ENCODE data around the gene PAK1. TPM values are rescaled to one million over a fixed set of nuclear protein-coding genes. Genes with fewer than 3 reads are reported as not detected.
A peak's percentile ranks its signal among the peaks of the same experiment; 100 is the strongest.

The PAK1 gene
- total and polyA plus RNA-seq, 7 experiments from 2014 or later, result 15.5 to 67.2 (median 23.2) TPM

DNA sequence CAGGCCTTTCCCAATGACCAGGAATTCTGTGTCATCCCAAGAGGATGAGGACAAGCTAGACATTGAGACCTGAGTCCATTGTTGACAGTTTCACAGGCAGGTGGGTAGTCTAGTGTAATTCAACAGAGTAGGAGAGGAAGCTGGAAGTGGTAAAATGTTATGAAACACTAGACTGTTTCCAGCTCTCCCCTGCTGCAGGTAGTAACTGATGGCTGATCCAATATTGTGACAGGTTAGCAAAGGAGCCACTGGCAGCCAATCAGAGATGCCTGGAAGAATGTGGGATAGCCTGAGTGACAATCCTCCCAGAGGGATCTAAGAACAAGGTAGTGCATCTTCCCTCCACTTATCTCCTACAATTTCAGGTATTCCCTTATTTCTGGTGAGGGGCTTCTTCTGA is 161.8 kb downstream of the PAK1 start:
- no peaks in the 10 kb centered on the region for H3K36me3 ChIP-seq (ENCODE audit: control insufficient read depth in 2 of 3, insufficient read depth in 3 of 3, low read length in 3 of 3)
- Mint-ChIP-seq H3K36me3 (no peaks in the 10 kb centered on the region), H3K27ac (peak overlapping the region in 1 of 9 donors; percentile 15), H3K4me3 (no peak overlapping the region), H3K27me3 (peaks cover 0 to 12% (median 4%) of the 10 kb centered on the region in 5 donors), H3K9me3 (no peaks in the 10 kb centered on the region), H3K4me1 (no peaks in the 10 kb centered on the region)
- DNase-seq (no peak), ATAC-seq (no peak)
- H3K27ac ChIP-seq (ENCODE audit: low read depth, low read length), result no peak overlapping the region
- no peaks in the 10 kb centered on the region for H3K27me3 ChIP-seq (ENCODE audit: control insufficient read depth in 2 of 2, insufficient read depth in 2 of 2, low read length in 2 of 2)
- no peaks in the 10 kb centered on the region for H3K4me1 ChIP-seq (ENCODE audit: control insufficient read depth in 2 of 2, insufficient read depth in 2 of 2, low read length in 2 of 2)
- ChIA-PET POLR2A (no interaction called here), CTCF (no interaction called here)
- H3K4me3 ChIP-seq (ENCODE audit: low read length), result no peak overlapping the region
- no peaks in the 10 kb centered on the region for H3K9me3 ChIP-seq (ENCODE audit: control insufficient read depth in 2 of 3, low read length in 3 of 3)
- intact Hi-C loops (cut with micrococcal nuclease), result no loop called here

DNA sequence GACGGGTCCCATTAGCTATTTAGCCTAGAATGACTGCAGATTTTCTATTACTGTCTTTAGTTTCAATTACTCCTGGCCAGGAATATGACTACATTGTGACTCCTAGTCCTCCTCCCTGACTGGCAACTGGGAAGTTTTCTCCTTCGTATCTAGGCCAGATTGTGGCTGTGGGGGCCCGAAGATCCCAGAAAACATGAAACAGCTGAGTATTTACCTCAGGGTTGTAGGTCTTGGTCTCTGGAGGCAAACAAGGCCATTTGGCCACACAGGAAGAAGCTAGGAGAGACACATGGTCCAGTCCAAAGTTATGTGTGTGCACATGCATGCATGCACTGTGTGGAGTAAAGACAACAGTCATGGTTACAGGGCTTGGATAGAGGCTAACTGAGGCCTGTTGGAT is 162.2 kb downstream of the PAK1 start:
- H3K27me3 ChIP-seq (ENCODE audit: control insufficient read depth in 2 of 2, insufficient read depth in 2 of 2, low read length in 2 of 2), result no peaks in the 10 kb centered on the region
- Mint-ChIP-seq H3K9me3 (no peaks in the 10 kb centered on the region), H3K36me3 (no peaks in the 10 kb centered on the region), H3K4me1 (no peaks in the 10 kb centered on the region), H3K4me3 (no peak overlapping the region), H3K27ac (peak overlapping the region in 1 of 9 donors; percentile 7), H3K27me3 (peaks cover 0 to 12% (median 4%) of the 10 kb centered on the region in 5 donors)
- H3K4me1 ChIP-seq (ENCODE audit: control insufficient read depth in 2 of 2, insufficient read depth in 2 of 2, low read length in 2 of 2), result no peaks in the 10 kb centered on the region
- POLR2A ChIA-PET, result no interaction called here
- DNase-seq (no peak), ATAC-seq (no peak)
- no peaks in the 10 kb centered on the region for H3K36me3 ChIP-seq (ENCODE audit: control insufficient read depth in 2 of 3, insufficient read depth in 3 of 3, low read length in 3 of 3)
- intact Hi-C loops (cut with micrococcal nuclease), result no loop called here
- CTCF ChIA-PET, result no interaction called here
- H3K9me3 ChIP-seq (ENCODE audit: control insufficient read depth in 2 of 3, low read length in 3 of 3), result no peaks in the 10 kb centered on the region
- no peak overlapping the region for H3K27ac ChIP-seq (ENCODE audit: low read depth, low read length)
- H3K4me3 ChIP-seq (ENCODE audit: low read length), result no peak overlapping the region

DNA sequence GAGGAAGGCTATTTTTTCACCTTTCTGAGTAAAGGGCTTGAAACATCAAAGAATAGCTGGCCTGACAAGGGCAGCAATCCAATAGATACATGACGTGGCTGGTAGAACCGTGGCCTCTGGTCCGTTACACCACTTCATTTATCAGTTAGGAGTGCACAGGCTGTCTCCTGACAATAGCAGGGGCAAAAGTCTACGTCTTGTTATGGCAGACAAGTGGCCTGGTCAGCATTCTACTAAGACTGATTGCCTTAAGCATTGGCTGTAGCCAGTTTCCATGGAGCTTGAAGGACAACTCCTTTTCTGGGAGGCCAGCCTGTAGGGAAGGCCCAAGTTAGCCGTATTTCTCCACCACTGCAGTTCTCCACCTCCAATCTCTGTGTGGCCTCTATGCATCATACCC is 163.2 kb downstream of the PAK1 start:
- ChIA-PET POLR2A (interaction anchor here (0.6 kb wide), 1 partner anchor 14 kb away, joined by 3 read pairs; no protein-coding TSS in a partner anchor), CTCF (no interaction called here)
- no peak overlapping the region for H3K27ac Mint-ChIP-seq
- no peak for ATAC-seq
- no peaks in the 10 kb centered on the region for H3K36me3 ChIP-seq (ENCODE audit: control insufficient read depth in 2 of 3, insufficient read depth in 3 of 3, low read length in 3 of 3)
- no peaks in the 10 kb centered on the region for H3K4me1 Mint-ChIP-seq
- DNase-seq, result no peak
- no peak overlapping the region for H3K4me3 ChIP-seq (ENCODE audit: low read length)
- no peaks in the 10 kb centered on the region for H3K9me3 Mint-ChIP-seq
- H3K27me3 Mint-ChIP-seq, result peaks cover 0 to 9% (median 4%) of the 10 kb centered on the region in 5 donors
- intact Hi-C loops (cut with micrococcal nuclease), result no loop called here
- H3K9me3 ChIP-seq (ENCODE audit: control insufficient read depth in 2 of 3, low read length in 3 of 3), result no peaks in the 10 kb centered on the region
- H3K27ac ChIP-seq (ENCODE audit: low read depth, low read length), result no peak overlapping the region
- H3K36me3 Mint-ChIP-seq, result no peaks in the 10 kb centered on the region
- no peaks in the 10 kb centered on the region for H3K27me3 ChIP-seq (ENCODE audit: control insufficient read depth in 2 of 2, insufficient read depth in 2 of 2, low read length in 2 of 2)
- no peak overlapping the region for H3K4me3 Mint-ChIP-seq
- H3K4me1 ChIP-seq (ENCODE audit: control insufficient read depth in 2 of 2, insufficient read depth in 2 of 2, low read length in 2 of 2), result no peaks in the 10 kb centered on the region

DNA sequence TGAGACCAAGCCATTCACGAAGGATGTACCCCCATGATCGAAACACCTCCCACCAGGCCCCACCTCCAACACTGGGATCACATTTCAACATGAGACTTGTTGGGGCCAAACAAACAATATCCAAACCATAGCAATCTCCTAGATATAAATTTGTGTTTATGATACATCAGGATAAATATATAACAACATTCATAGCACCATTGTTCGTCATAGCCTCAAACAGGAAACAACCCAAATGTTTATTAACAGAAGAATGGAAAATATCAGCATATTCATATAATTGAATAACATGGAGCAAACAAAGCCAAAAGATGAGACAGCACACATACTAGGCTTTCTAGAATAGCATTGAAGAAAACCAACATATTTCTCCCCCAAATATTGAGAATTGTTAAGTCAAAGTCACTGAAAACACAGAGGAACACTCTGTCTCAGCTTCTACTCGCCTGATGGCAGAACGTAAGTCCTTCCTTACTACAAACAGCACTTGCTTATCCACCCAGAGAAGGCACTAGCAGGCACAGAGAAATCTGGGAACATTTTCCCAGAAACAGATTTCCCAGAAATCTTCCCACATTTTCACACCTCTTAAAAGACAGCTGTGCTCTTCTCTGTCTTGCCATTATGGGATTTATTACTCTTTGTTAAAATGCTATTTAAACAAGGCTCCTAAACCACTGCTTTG is 164.4 kb downstream of the PAK1 start:
- DNase-seq, result no peak
- H3K4me3 ChIP-seq (ENCODE audit: low read length), result no peak overlapping the region
- POLR2A ChIA-PET, result no interaction called here
- Mint-ChIP-seq H3K27ac (no peak overlapping the region), H3K4me1 (no peaks in the 10 kb centered on the region), H3K36me3 (no peaks in the 10 kb centered on the region), H3K9me3 (no peaks in the 10 kb centered on the region), H3K27me3 (peaks cover 0 to 4% (median 4%) of the 10 kb centered on the region in 5 donors), H3K4me3 (no peak overlapping the region)
- ATAC-seq, result no peak
- H3K27ac ChIP-seq (ENCODE audit: low read depth, low read length), result no peak overlapping the region
- no peaks in the 10 kb centered on the region for H3K4me1 ChIP-seq (ENCODE audit: control insufficient read depth in 2 of 2, insufficient read depth in 2 of 2, low read length in 2 of 2)
- H3K27me3 ChIP-seq (ENCODE audit: control insufficient read depth in 2 of 2, insufficient read depth in 2 of 2, low read length in 2 of 2), result no peaks in the 10 kb centered on the region
- CTCF ChIA-PET, result no interaction called here
- H3K9me3 ChIP-seq (ENCODE audit: control insufficient read depth in 2 of 3, low read length in 3 of 3), result no peaks in the 10 kb centered on the region
- H3K36me3 ChIP-seq (ENCODE audit: control insufficient read depth in 2 of 3, insufficient read depth in 3 of 3, low read length in 3 of 3), result no peaks in the 10 kb centered on the region
- intact Hi-C loops (cut with micrococcal nuclease), result no loop called here

DNA sequence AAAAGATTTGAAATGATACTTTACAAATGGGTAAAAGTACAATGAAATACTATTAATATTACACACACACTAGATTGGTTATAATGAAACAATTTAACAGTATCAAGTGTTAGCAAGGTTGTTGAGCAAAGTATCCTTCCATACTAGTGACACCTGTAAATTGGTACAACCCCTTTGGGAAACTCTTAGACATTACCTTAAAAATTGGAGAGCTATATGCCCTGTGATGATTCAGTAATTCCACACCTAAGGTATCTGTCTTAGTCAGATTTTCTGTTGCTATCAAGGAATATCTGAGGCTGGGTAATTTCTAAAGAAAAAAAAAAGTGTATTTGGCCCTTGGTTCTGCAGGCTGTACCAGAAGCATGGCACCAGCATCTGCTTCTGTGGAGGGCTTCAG is 165.1 kb downstream of the PAK1 start:
- H3K27ac ChIP-seq (ENCODE audit: low read depth, low read length), result no peak overlapping the region

DNA sequence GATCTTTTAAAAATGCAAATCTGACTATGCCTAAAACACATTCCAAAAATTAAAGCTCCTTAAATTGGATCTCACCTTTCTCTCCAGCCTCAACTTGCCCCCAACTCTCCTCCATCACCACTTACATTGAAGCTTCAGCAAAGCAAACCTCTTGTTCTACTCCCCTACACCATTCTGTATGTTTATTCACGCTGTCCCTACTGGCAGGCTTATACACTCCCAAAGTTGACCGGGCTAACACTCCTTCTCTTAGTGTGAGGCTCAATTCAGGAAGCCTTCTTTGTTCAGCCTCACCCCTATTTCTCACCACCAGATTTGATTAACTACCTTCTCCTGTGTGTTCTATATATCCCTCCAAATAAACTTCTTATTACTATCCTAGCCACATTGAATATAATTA is 170.6 kb downstream of the PAK1 start:
- Histone ChIP-seq H3K9me3 (ENCODE audit: control insufficient read depth in 2 of 3, low read length in 3 of 3) (no peaks in the 10 kb centered on the region), H3K36me3 (ENCODE audit: control insufficient read depth in 2 of 3, insufficient read depth in 3 of 3, low read length in 3 of 3) (no peaks in the 10 kb centered on the region), H3K4me3 (ENCODE audit: low read length) (no peak overlapping the region), H3K4me1 (ENCODE audit: control insufficient read depth in 2 of 2, insufficient read depth in 2 of 2, low read length in 2 of 2) (no peaks in the 10 kb centered on the region), H3K27ac (ENCODE audit: low read depth, low read length) (no peak overlapping the region), H3K27me3 (ENCODE audit: control insufficient read depth in 2 of 2, insufficient read depth in 2 of 2, low read length in 2 of 2) (no peaks in the 10 kb centered on the region)
- intact Hi-C loops (cut with micrococcal nuclease), result no loop called here
- ATAC-seq, result no peak
- CTCF ChIA-PET, result no interaction called here
- Mint-ChIP-seq H3K27ac (no peak overlapping the region), H3K4me3 (no peak overlapping the region), H3K27me3 (peaks cover 0 to 3% (median 0%) of the 10 kb centered on the region in 5 donors), H3K36me3 (no peaks in the 10 kb centered on the region), H3K4me1 (no peaks in the 10 kb centered on the region), H3K9me3 (no peaks in the 10 kb centered on the region)
- DNase-seq, result no peak
- POLR2A ChIA-PET, result no interaction called here

More for the DNA sequence above, 165.1 kb downstream of the PAK1 start:
- Mint-ChIP-seq H3K36me3 (no peaks in the 10 kb centered on the region), H3K4me3 (no peak overlapping the region), H3K27me3 (peaks cover 0 to 4% (median 4%) of the 10 kb centered on the region in 5 donors), H3K27ac (no peak overlapping the region), H3K4me1 (no peaks in the 10 kb centered on the region), H3K9me3 (no peaks in the 10 kb centered on the region)
- DNase-seq (no peak), ATAC-seq (no peak)
- no peaks in the 10 kb centered on the region for H3K36me3 ChIP-seq (ENCODE audit: control insufficient read depth in 2 of 3, insufficient read depth in 3 of 3, low read length in 3 of 3)
- intact Hi-C loops (cut with micrococcal nuclease), result no loop called here
- ChIA-PET CTCF (no interaction called here), POLR2A (no interaction called here)
- H3K4me3 ChIP-seq (ENCODE audit: low read length), result no peak overlapping the region
- no peaks in the 10 kb centered on the region for H3K4me1 ChIP-seq (ENCODE audit: control insufficient read depth in 2 of 2, insufficient read depth in 2 of 2, low read length in 2 of 2)
- H3K27me3 ChIP-seq (ENCODE audit: control insufficient read depth in 2 of 2, insufficient read depth in 2 of 2, low read length in 2 of 2), result no peaks in the 10 kb centered on the region
- no peaks in the 10 kb centered on the region for H3K9me3 ChIP-seq (ENCODE audit: control insufficient read depth in 2 of 3, low read length in 3 of 3)

DNA sequence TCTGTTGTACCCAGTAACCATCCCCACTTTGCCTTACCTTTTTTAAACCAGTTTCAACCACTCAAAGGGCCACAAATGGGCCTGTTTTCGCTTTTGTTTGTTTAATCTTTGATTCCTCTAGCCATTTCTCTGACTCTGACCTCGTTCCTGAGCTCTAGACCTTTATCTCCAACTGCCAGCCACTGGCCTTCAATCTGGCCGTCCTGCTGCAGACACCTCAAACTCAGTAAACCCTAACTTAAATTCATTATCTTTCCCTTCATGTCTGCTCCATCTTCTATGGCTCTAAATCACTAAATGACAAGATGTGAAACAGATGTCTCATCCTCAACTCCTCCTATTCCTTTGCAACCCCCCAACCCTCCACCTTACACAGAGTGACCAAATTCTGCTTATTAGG is 171.1 kb downstream of the PAK1 start:
- Mint-ChIP-seq H3K27ac (no peak overlapping the region), H3K4me1 (no peaks in the 10 kb centered on the region), H3K27me3 (peaks cover 0 to 2% (median 0%) of the 10 kb centered on the region in 5 donors), H3K36me3 (no peaks in the 10 kb centered on the region), H3K4me3 (no peak overlapping the region), H3K9me3 (no peaks in the 10 kb centered on the region)
- H3K36me3 ChIP-seq (ENCODE audit: control insufficient read depth in 2 of 3, insufficient read depth in 3 of 3, low read length in 3 of 3), result no peaks in the 10 kb centered on the region
- no peak overlapping the region for H3K27ac ChIP-seq (ENCODE audit: low read depth, low read length)
- H3K9me3 ChIP-seq (ENCODE audit: control insufficient read depth in 2 of 3, low read length in 3 of 3), result no peaks in the 10 kb centered on the region
- intact Hi-C loops (cut with micrococcal nuclease), result no loop called here
- ATAC-seq (no peak), DNase-seq (no peak)
- H3K4me1 ChIP-seq (ENCODE audit: control insufficient read depth in 2 of 2, insufficient read depth in 2 of 2, low read length in 2 of 2), result no peaks in the 10 kb centered on the region
- H3K4me3 ChIP-seq (ENCODE audit: low read length), result no peak overlapping the region
- ChIA-PET CTCF (no interaction called here), POLR2A (no interaction called here)
- H3K27me3 ChIP-seq (ENCODE audit: control insufficient read depth in 2 of 2, insufficient read depth in 2 of 2, low read length in 2 of 2), result no peaks in the 10 kb centered on the region
